ENCODE data around the gene ZNF524.

Gene ZNF524

DNA sequence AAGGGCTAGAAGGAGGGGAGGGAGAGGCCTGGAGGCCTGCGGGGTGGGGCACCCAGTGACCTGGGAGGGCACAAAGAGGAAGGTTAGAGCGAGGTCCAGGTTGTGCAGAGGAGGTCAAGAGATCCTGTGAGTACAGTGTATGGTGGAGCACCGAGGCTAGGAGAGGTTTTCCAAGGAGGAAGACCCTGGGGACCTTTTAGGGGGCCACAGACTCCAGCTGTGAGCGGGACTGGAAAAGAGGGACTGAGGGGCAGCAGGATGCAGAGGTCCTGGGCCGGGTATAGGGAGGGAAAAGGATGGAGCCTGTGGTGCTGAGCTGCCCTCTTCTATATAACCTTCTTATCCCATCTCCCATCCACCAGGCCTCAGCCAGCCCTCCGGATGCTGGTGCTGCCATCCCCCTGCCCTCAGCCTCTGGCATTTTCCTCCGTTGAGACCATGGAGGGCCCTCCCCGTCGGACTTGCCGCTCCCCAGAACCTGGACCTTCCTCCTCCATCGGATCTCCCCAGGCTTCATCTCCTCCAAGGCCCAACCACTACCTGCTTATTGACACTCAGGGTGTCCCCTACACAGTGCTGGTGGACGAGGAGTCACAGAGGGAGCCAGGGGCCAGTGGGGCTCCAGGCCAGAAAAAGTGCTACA, 44.2 kb downstream of the ZNF524 start:
- peak overlapping the region; percentile 75 for H3K4me3 ChIP-seq (ENCODE audit: low read depth, low read length)
- TF ChIP-seq, protein P1, sequence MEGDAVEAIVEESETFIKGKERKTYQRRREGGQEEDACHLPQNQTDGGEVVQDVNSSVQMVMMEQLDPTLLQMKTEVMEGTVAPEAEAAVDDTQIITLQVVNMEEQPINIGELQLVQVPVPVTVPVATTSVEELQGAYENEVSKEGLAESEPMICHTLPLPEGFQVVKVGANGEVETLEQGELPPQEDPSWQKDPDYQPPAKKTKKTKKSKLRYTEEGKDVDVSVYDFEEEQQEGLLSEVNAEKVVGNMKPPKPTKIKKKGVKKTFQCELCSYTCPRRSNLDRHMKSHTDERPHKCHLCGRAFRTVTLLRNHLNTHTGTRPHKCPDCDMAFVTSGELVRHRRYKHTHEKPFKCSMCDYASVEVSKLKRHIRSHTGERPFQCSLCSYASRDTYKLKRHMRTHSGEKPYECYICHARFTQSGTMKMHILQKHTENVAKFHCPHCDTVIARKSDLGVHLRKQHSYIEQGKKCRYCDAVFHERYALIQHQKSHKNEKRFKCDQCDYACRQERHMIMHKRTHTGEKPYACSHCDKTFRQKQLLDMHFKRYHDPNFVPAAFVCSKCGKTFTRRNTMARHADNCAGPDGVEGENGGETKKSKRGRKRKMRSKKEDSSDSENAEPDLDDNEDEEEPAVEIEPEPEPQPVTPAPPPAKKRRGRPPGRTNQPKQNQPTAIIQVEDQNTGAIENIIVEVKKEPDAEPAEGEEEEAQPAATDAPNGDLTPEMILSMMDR (IDR thresholded peaks at IDR 0.05; ENCODE audit: low read depth, low read length), result no peak
- in situ Hi-C loops (cut with HindIII; ENCODE audit: low sequenced_read_pairs), result no loop called here
- no peak for DNase-seq (ENCODE audit: low read depth, low spot score)

DNA sequence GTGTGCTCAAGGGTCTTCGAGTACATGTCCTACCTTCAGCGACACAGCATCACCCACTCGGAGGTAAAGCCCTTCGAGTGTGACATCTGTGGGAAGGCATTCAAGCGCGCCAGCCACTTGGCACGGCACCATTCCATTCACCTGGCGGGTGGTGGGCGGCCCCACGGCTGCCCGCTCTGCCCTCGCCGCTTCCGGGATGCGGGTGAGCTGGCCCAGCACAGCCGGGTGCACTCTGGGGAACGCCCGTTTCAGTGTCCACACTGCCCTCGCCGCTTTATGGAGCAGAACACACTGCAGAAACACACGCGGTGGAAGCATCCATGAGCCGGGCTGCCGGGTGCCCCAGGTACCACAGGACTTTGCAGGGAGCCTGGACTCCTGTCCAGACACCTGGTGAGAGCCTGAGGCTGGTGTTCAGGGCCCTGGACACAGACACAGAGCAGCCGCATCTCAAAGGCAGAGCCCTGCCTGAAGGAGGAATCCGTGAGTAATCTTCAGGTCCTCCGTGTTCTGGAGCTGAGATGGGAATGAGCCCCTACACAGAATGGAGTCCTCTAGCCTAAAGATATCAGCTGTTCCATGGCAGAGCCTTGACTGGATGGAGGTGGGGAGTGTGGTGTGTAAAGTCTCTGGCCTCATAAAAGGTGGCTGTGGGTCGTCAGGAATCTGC, 44.9 kb downstream of the ZNF524 start:
- peak overlapping the region; percentile 75 for H3K4me3 ChIP-seq (ENCODE audit: low read depth, low read length)
- TF ChIP-seq, protein P1 (IDR thresholded peaks at IDR 0.05; ENCODE audit: low read depth, low read length), result no peak
- no peak for DNase-seq (ENCODE audit: low read depth, low spot score)
- in situ Hi-C loops (cut with HindIII; ENCODE audit: low sequenced_read_pairs), result no loop called here

DNA sequence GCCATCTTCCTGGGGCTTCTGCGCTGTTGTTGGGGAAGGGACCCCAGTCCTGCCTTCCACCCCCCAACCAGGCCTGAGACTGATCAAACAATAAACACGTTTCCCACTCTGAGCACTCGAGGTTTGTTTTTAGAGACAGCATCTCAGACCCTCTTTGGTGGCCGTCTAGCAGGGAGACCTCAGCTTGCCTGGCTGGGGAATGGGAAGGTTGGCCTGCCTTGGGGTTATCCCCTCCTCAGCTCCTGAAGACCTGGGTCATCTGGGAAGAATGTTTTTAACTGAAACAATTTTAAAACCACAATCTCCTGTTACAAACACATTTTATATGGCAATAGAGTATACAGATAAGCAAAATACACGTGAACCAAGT, 45.4 kb downstream of the ZNF524 start:
- in situ Hi-C loops (cut with HindIII; ENCODE audit: low sequenced_read_pairs), result no loop called here
- TF ChIP-seq, protein P1 (IDR thresholded peaks at IDR 0.05; ENCODE audit: low read depth, low read length), result no peak
- no peak for DNase-seq (ENCODE audit: low read depth, low spot score)
- H3K4me3 ChIP-seq (ENCODE audit: low read depth, low read length), result no peak overlapping the region

DNA sequence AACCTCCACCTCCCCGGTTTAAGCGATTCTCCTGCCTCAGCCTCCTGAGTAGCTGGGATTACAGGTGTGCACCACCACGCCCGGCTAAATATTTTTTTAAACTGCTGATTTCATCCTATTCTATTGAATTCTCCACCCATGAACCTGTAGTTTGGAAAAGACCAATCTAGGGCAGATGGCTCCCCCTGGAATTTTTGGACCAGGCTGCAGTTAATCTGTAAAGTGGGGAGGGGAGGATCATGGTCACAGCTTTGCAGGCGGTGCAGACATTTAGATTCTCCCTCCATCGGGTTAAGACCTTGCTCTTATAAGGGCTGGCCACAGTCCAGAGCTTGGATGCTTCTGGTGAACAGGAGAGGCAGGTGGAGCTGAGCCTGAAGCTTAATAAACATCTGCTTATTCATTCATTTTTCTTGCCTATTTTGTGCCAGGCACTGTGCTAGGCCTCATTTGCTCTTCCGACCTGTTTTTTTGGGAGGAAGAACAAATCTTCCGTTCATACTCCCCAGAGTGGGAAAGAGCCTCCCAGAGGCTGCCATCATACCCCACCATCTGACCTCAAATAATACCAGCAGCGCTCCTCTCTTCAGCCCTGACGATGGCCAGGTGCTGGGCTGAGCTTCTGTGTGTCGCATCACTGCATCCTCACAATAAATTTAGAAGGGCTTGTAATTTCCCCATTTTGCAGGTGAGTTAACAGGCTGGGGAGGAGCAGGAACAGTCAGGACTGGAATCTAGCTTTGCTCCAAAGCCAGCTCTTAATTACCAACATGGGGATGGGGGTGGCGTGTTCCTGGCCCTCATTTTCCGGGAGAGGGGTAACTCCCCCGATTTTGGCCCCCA, 47.0 kb downstream of the ZNF524 start:
- in situ Hi-C loops (cut with HindIII; ENCODE audit: low sequenced_read_pairs), result no loop called here
- TF ChIP-seq, protein P1 (IDR thresholded peaks at IDR 0.05; ENCODE audit: low read depth, low read length), result no peak
- DNase-seq (ENCODE audit: low read depth, low spot score), result no peak
- H3K4me3 ChIP-seq (ENCODE audit: low read depth, low read length), result peak overlapping the region; percentile 71

DNA sequence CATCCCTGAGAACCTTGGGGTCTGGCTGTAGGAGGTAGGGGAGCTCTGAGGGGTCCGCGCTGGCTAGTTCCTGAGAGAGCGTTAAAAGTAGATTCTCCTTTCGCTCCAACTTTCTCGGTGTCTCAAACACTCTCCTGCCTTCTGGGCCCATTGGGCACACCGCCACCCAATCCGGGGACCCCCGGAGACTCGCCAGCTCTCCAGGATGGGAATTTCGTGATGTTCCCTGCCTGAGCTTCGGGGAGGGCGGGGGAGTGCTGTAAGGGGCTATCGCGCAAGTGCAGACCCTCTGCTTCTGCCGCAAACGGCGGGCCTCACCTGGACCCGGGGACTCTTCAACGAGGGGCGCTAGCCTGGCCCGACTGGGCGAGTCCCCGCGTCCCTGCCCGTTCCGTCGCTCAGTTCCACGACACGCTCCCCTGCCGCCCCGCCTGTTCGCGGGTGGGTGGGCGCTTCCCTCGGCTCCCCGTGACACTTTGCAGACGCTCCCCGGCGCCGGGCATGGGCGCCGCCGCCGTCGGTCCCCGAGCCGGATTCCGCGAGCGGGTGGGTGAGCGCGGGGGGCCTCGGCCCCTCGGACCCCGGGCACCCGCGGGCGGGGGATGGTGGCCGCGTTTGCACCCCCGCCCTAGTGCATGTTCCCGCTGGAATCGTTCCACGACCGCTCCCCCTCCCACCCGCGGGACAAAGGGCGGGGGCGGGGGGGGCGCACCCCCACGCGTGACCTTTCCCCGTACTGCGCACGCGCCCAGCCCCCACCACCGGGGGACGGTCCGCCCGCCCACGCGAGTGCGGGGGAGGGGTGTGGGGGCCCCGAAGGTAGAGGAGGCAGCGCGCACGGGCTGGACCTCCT, 47.9 kb downstream of the ZNF524 start, which contains the start of gene CCDC106:
Gene CCDC106, plus strand, starts transcription at position 481 of the 853 bp plus-strand sequence. CDS start 835 bp downstream, outside the sequence.
- TF ChIP-seq, protein P1 (IDR thresholded peaks at IDR 0.05; ENCODE audit: low read depth, low read length), result no peak
- H3K4me3 ChIP-seq (ENCODE audit: low read depth, low read length), result peak within 1 kb of the TSS; percentile 71
- peak; percentile 77 for DNase-seq (ENCODE audit: low read depth, low spot score)
- in situ Hi-C loops (cut with HindIII; ENCODE audit: low sequenced_read_pairs), result no loop called here
